Activated naive CD4-positive, alpha-beta T cell treated with anti-CD3 and anti-CD28 coated beads, Interleukin-2, amount 50 U/mL, for 72 hours (primary cell): ENCODE measurements around the gene COL8A2. TPM values are rescaled to one million over a fixed set of nuclear protein-coding genes. Genes with fewer than 3 reads are reported as not detected.

Experiments
- ATAC-seq, 2 donors: fragments of 150-1000 bp; cut with Tn5 transposase; 2 replicates each; pipeline ENCODE4 v1.10.0; 2021; ENCODE audit warnings: mild to moderate bottlenecking in 2 of 2, moderate library complexity in 2 of 2
- DNase-seq, 2 donors: peaks; one replicate each; pipeline ENCODE4 v3.0.0; 2021 to 2022; ENCODE audit warnings: low spot score in 2 of 2
- H3K27ac Mint-ChIP-seq, 2 donors: one replicate each; pipeline ENCODE4 v1.8.0; 2022; ENCODE audit warnings: mild to moderate bottlenecking in 2 of 2, mixed read lengths in 2 of 2
- H3K36me3 Mint-ChIP-seq, 2 donors: one replicate each; pipeline ENCODE4 v1.8.0; 2022; ENCODE audit warnings: mixed read lengths in 2 of 2
- H3K9me3 Mint-ChIP-seq, 2 donors: one replicate each; pipeline ENCODE4 v1.8.0; 2022; ENCODE audit warnings: mixed read lengths in 2 of 2
- total RNA-seq, 2 donors: library from RNA; stranded (reverse); gene quantifications; one replicate each; pipeline ENCODE4 v1.2.3, GENCODE V29; 2022

COL8A2 gene
- total RNA-seq, 2 donors from 2014 or later: 0.11 to 0.23 TPM

- no peaks in the 10 kb centered on the region for H3K9me3 Mint-ChIP-seq
- no peak overlapping the region for H3K27ac Mint-ChIP-seq
- ATAC-seq (no peak), DNase-seq (no peak)
- no peaks in the 10 kb centered on the region for H3K36me3 Mint-ChIP-seq
Measured at GRCh38 chr1:36128126-36128904, 3.3 kb upstream of the COL8A2 start.

GRCh38 chr1:36126797-36127500, 1.9 kb upstream of the COL8A2 start:
- Mint-ChIP-seq H3K36me3 (no peaks in the 10 kb centered on the region), H3K27ac (no peak overlapping the region), H3K9me3 (no peaks in the 10 kb centered on the region)
- no peak for DNase-seq
- ATAC-seq: no peak

GRCh38 chr1:36126005-36126716, 1.1 kb upstream of the COL8A2 start:
- no peak for DNase-seq
- Mint-ChIP-seq H3K36me3 (no peaks in the 10 kb centered on the region), H3K27ac (no peak overlapping the region), H3K9me3 (no peaks in the 10 kb centered on the region)
- ATAC-seq: no peak

- ATAC-seq (no peak), DNase-seq (no peak)
- H3K9me3 Mint-ChIP-seq: no peaks in the 10 kb centered on the region
- H3K27ac Mint-ChIP-seq: no peak overlapping the region
- no peaks in the 10 kb centered on the region for H3K36me3 Mint-ChIP-seq
Measured at GRCh38 chr1:36124404-36125128, 456 bp downstream of the COL8A2 start.

- ATAC-seq (peak; percentile 57 to 70), DNase-seq (no peak)
- H3K36me3 Mint-ChIP-seq: no peaks in the 10 kb centered on the region
- no peak overlapping the region for H3K27ac Mint-ChIP-seq
- no peaks in the 10 kb centered on the region for H3K9me3 Mint-ChIP-seq
Measured at GRCh38 chr1:36123356-36123755, 1.7 kb downstream of the COL8A2 start.

- Mint-ChIP-seq H3K27ac (no peak overlapping the region), H3K36me3 (no peaks in the 10 kb centered on the region), H3K9me3 (no peaks in the 10 kb centered on the region)
- ATAC-seq: peak; percentile 4 to 25
- DNase-seq: no peak
Measured at GRCh38 chr1:36122062-36123030, 2.7 kb downstream of the COL8A2 start.

- DNase-seq (no peak), ATAC-seq (no peak)
- H3K27ac Mint-ChIP-seq: no peak overlapping the region
- H3K36me3 Mint-ChIP-seq: no peaks in the 10 kb centered on the region
- H3K9me3 Mint-ChIP-seq: no peaks in the 10 kb centered on the region
Measured at GRCh38 chr1:36119456-36119855, 5.6 kb downstream of the COL8A2 start.

GRCh38 chr1:36118447-36119204, 6.4 kb downstream of the COL8A2 start:
- Mint-ChIP-seq H3K27ac (no peak overlapping the region), H3K9me3 (no peaks in the 10 kb centered on the region), H3K36me3 (no peaks in the 10 kb centered on the region)
- DNase-seq (no peak), ATAC-seq (no peak)

- peak overlapping the region in 1 of 2 donors; percentile 25 for H3K27ac Mint-ChIP-seq
- no peaks in the 10 kb centered on the region for H3K9me3 Mint-ChIP-seq
- no peaks in the 10 kb centered on the region for H3K36me3 Mint-ChIP-seq
- ATAC-seq (no peak), DNase-seq (no peak)
Measured at GRCh38 chr1:36116901-36117300, 8.1 kb downstream of the COL8A2 start.

GRCh38 chr1:36115931-36116330, 9.1 kb downstream of the COL8A2 start:
- Mint-ChIP-seq H3K27ac (no peak overlapping the region), H3K36me3 (no peaks in the 10 kb centered on the region), H3K9me3 (no peaks in the 10 kb centered on the region)
- ATAC-seq (no peak), DNase-seq (no peak)

- ATAC-seq (no peak), DNase-seq (no peak)
- no peaks in the 10 kb centered on the region for H3K36me3 Mint-ChIP-seq
- H3K27ac Mint-ChIP-seq: peak overlapping the region in 1 of 2 donors; percentile 18
- no peaks in the 10 kb centered on the region for H3K9me3 Mint-ChIP-seq
Measured at GRCh38 chr1:36115200-36115669, 9.8 kb downstream of the COL8A2 start.

GRCh38 chr1:36114371-36114770, 10.7 kb downstream of the COL8A2 start:
- ATAC-seq (no peak), DNase-seq (no peak)
- Mint-ChIP-seq H3K27ac (no peak overlapping the region), H3K36me3 (no peaks in the 10 kb centered on the region), H3K9me3 (no peaks in the 10 kb centered on the region)

GRCh38 chr1:36112823-36113222, 12.2 kb downstream of the COL8A2 start:
- H3K36me3 Mint-ChIP-seq: no peaks in the 10 kb centered on the region
- DNase-seq (no peak), ATAC-seq (no peak)
- H3K9me3 Mint-ChIP-seq: no peaks in the 10 kb centered on the region
- H3K27ac Mint-ChIP-seq: no peak overlapping the region

GRCh38 chr1:36111151-36111550, 13.9 kb downstream of the COL8A2 start:
- no peaks in the 10 kb centered on the region for H3K36me3 Mint-ChIP-seq
- no peaks in the 10 kb centered on the region for H3K9me3 Mint-ChIP-seq
- H3K27ac Mint-ChIP-seq: peak overlapping the region in 1 of 2 donors; percentile 72
- ATAC-seq (no peak), DNase-seq (no peak)

GRCh38 chr1:36109041-36109679, 15.9 kb downstream of the COL8A2 start:
- Mint-ChIP-seq H3K36me3 (no peaks in the 10 kb centered on the region), H3K27ac (peak overlapping the region; percentile 20 to 84), H3K9me3 (no peaks in the 10 kb centered on the region)
- peak; percentile 85 to 86 for ATAC-seq
- DNase-seq: peak in 1 of 2 donors; percentile 48
